Measurements from ENCODE around the gene TSC22D1.

DNA sequence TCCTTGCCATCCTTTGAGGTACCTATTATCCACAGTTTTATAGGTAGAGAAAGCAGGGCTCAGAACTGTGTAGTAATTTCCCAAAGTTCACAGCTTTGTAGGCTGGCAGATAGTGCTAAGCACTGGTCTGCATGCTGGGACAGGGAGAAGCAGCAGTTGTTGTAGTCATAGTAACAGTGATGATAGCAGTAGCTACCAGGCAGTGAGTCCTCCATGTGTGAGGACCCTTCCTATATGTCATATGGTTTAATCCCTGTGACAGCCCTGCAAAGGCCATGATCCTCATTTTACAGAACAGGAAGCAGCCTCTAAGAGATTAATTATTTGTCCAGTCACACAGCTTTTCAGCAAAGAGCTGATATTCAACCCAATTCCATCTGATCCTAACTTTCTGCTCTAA is 181.5 kb downstream of the TSC22D1 start:
- TF ChIP-seq SMC3 (IDR thresholded peaks at IDR 0.05; ENCODE audit: low read depth, low read length) (no peak), POLR2A (IDR thresholded peaks at IDR 0.05; ENCODE audit: low read depth, low read length) (no peak)
- TF ChIP-seq, protein P1, sequence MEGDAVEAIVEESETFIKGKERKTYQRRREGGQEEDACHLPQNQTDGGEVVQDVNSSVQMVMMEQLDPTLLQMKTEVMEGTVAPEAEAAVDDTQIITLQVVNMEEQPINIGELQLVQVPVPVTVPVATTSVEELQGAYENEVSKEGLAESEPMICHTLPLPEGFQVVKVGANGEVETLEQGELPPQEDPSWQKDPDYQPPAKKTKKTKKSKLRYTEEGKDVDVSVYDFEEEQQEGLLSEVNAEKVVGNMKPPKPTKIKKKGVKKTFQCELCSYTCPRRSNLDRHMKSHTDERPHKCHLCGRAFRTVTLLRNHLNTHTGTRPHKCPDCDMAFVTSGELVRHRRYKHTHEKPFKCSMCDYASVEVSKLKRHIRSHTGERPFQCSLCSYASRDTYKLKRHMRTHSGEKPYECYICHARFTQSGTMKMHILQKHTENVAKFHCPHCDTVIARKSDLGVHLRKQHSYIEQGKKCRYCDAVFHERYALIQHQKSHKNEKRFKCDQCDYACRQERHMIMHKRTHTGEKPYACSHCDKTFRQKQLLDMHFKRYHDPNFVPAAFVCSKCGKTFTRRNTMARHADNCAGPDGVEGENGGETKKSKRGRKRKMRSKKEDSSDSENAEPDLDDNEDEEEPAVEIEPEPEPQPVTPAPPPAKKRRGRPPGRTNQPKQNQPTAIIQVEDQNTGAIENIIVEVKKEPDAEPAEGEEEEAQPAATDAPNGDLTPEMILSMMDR (conservative IDR thresholded peaks at IDR 0.05; ENCODE audit: low read depth, low read length) = no peak

All from IMR-90 (cell line).